Measurements from ENCODE around the gene TSPAN31. TPM values are rescaled to one million over a fixed set of nuclear protein-coding genes. Genes with fewer than 3 reads are reported as not detected.

TSPAN31 gene
- total and polyA plus RNA-seq, 9 of the 15 experiments (the other 6 are each of a cell fraction or from before 2014, with no cell fraction given), result 11.3 to 26.4 (median 14.3) TPM

DNA sequence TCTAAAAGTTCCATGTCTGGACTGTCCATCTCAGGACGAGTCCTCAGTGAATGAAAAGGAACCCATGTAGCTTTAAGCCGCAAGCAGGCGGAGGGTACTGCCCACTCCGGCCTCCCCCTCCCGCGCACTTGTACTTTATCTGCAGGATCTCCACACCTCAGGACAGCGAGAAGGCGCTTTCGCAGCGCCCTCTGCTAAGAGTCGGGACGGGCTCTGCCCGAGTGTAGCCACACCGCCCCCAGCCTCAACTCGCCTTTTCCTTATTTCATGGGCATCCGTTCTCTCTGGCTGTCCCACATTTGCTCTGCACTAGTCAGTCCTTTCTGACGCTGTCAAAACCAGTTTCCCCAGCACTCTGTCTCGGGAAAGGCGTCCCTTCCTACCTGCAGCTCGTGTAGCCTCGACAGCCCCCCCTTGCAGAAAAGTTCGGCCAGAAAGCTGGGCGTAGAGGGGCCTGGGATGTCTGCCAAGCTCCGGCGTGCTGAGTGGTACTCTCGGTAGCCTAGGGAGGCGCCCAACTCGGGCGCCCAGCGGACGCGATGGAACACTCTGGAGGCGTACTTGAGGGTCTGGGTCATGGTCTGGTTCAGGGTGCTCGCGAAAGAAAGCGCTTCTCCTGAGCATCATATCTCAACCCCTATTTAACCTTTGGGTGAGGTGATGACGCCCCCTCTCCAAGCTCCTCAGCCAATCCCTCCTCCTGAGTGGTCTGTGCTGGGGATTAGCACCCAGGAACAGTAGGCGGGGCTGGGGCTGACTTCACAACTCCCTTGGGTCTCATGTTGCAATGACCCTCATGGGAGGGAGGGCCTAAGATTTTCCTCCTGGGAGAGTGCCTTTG, 21.8 kb downstream of the TSPAN31 start, which contains the start of gene CYP27B1:
CYP27B1 (minus strand) TSS at position 615 of the 841 bp plus-strand sequence; CDS start at position 578, 37 bp downstream.
- Histone ChIP-seq H3K9me3 (replicated peaks; ENCODE audit: control insufficient read depth, insufficient read depth, low read depth, low read length) (no peaks in the 10 kb centered on the region), H4K20me1 (replicated peaks; ENCODE audit: control insufficient read depth, insufficient read depth, low read length) (no peaks in the 10 kb centered on the region), H3K4me1 (replicated peaks in 1 of 2; ENCODE audit: control insufficient read depth in 2 of 2, insufficient read depth in 2 of 2, low read length in 2 of 2) (peaks cover 18 to 34% of the 10 kb centered on the region in 2 experiments), H3K27me3 (ENCODE audit: control insufficient read depth in 2 of 2, insufficient read depth in 2 of 2, low read length in 2 of 2) (no peaks in the 10 kb centered on the region), H3K4me3 (no peak within 1 kb of the TSS), H3K27ac (ENCODE audit: extremely low read depth, low read depth, low read length) (no peak within 1 kb of the TSS; the same call in 2 of the 3 replicates), H3K9me1 (ENCODE audit: control insufficient read depth, insufficient read depth, low read length) (no peaks in the 10 kb centered on the region), H2AFZ (ENCODE audit: low read depth, low read length) (peak within 1 kb of the TSS; percentile 10; the same call in 1 of the 2 replicates), H3K9ac (ENCODE audit: insufficient read depth in 1 of 2, low read depth in 2 of 2, low read length in 2 of 2) (peak within 1 kb of the TSS in 1 of 2 experiments; percentile 88; a peak in 2 of 4 replicates), H3K36me3 (ENCODE audit: control insufficient read depth, insufficient read depth, low read length) (peaks cover 33% of the 10 kb centered on the region), H3K79me2 (ENCODE audit: control insufficient read depth, insufficient read depth, low read length) (peaks cover 13% of the 10 kb centered on the region), H3K4me2 (ENCODE audit: insufficient read depth, low read length) (peak within 1 kb of the TSS; percentile 63)
- in situ Hi-C loops (cut with MboI), result no loop called here
- BruUV-seq (replicated peaks), result no TSS peak
- POLR2A ChIA-PET, result interaction anchor here (1.0 to 3.8 kb wide), 7 partner anchors 10 to 142 kb away, joined by 3 to 26 read pairs (median 4); partner anchors contain the start of genes AVIL, TSFM and TSPAN31
- peak; percentile 29 for FAIRE-seq
- peak; percentile 69 for ATAC-seq
- intact Hi-C loops (cut with micrococcal nuclease), result no loop called here
- DNase-seq (ENCODE audit: extremely low read depth in 1 of 4, low spot score in 3 of 4), result peak; percentile 47 to 68 (median 52)
- WGBS (ENCODE audit: insufficient coverage, low coverage, missing lambda C conversion rate), result 20% methylated on average over 37 of the region's 38 CpGs
- CTCF ChIA-PET (ENCODE audit: low intra/inter-chr PET ratio), result no interaction called here
- TF ChIP-seq HDAC1 (IDR thresholded peaks at IDR 0.05), result no peak
- 0 out of 4 replicates have a peak, but pooled peaks of 1 of the 2 experiments have one; percentile 21 for TF ChIP-seq MAZ (CRISPR knock-in tag; conservative IDR thresholded peaks at IDR 0.05 in 1 of 2, IDR thresholded peaks at IDR 0.05 in 1 of 2)
- no peak for TF ChIP-seq ZZZ3 (IDR thresholded peaks at IDR 0.05)
- TF ChIP-seq, protein P1, sequence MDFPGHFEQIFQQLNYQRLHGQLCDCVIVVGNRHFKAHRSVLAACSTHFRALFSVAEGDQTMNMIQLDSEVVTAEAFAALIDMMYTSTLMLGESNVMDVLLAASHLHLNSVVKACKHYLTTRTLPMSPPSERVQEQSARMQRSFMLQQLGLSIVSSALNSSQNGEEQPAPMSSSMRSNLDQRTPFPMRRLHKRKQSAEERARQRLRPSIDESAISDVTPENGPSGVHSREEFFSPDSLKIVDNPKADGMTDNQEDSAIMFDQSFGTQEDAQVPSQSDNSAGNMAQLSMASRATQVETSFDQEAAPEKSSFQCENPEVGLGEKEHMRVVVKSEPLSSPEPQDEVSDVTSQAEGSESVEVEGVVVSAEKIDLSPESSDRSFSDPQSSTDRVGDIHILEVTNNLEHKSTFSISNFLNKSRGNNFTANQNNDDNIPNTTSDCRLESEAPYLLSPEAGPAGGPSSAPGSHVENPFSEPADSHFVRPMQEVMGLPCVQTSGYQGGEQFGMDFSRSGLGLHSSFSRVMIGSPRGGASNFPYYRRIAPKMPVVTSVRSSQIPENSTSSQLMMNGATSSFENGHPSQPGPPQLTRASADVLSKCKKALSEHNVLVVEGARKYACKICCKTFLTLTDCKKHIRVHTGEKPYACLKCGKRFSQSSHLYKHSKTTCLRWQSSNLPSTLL (IDR thresholded peaks at IDR 0.05), result peak; percentile 67
- TF ChIP-seq RREB1 (CRISPR knock-in tag; IDR thresholded peaks at IDR 0.05), result 0 out of 2 replicates have a peak, but pooled peaks have one; percentile 57

Measured in K562 (cell line).